ENCODE results near the gene SH3RF3.

Gene SH3RF3

GRCh38 chr2:109200616-109201464 lies 71.8 kb downstream of the SH3RF3 start:
- no peak overlapping the region for H3K4me3 ChIP-seq (replicated peaks; ENCODE audit: low read depth, low read length)
- no peaks in the 10 kb centered on the region for H3K36me3 ChIP-seq (ENCODE audit: control insufficient read depth, insufficient read depth, low read length)
- peaks cover 2% of the 10 kb centered on the region for H3K27me3 ChIP-seq (replicated peaks; ENCODE audit: control insufficient read depth, insufficient read depth, low read length)
- no peak for DNase-seq (ENCODE audit: extremely low read depth, insufficient read length)
- no peak for TF ChIP-seq CTCF (IDR thresholded peaks at IDR 0.05; ENCODE audit: insufficient read depth, low read length, poor library complexity, severe bottlenecking)

GRCh38 chr2:109201465-109202327 lies 72.7 kb downstream of the SH3RF3 start:
- H3K4me3 ChIP-seq (replicated peaks; ENCODE audit: low read depth, low read length), result no peak overlapping the region
- no peaks in the 10 kb centered on the region for H3K36me3 ChIP-seq (ENCODE audit: control insufficient read depth, insufficient read depth, low read length)
- H3K27me3 ChIP-seq (replicated peaks; ENCODE audit: control insufficient read depth, insufficient read depth, low read length), result peaks cover 2% of the 10 kb centered on the region
- no peak for TF ChIP-seq CTCF (IDR thresholded peaks at IDR 0.05; ENCODE audit: insufficient read depth, low read length, poor library complexity, severe bottlenecking)
- no peak for DNase-seq (ENCODE audit: extremely low read depth, insufficient read length)

GRCh38 chr2:109202486-109202885 lies 73.5 kb downstream of the SH3RF3 start:
- no peak for DNase-seq (ENCODE audit: extremely low read depth, insufficient read length)
- H3K4me3 ChIP-seq (replicated peaks; ENCODE audit: low read depth, low read length), result no peak overlapping the region
- no peaks in the 10 kb centered on the region for H3K36me3 ChIP-seq (ENCODE audit: control insufficient read depth, insufficient read depth, low read length)
- H3K27me3 ChIP-seq (replicated peaks; ENCODE audit: control insufficient read depth, insufficient read depth, low read length), result peaks cover 2% of the 10 kb centered on the region
- no peak for TF ChIP-seq CTCF (IDR thresholded peaks at IDR 0.05; ENCODE audit: insufficient read depth, low read length, poor library complexity, severe bottlenecking)

DNA sequence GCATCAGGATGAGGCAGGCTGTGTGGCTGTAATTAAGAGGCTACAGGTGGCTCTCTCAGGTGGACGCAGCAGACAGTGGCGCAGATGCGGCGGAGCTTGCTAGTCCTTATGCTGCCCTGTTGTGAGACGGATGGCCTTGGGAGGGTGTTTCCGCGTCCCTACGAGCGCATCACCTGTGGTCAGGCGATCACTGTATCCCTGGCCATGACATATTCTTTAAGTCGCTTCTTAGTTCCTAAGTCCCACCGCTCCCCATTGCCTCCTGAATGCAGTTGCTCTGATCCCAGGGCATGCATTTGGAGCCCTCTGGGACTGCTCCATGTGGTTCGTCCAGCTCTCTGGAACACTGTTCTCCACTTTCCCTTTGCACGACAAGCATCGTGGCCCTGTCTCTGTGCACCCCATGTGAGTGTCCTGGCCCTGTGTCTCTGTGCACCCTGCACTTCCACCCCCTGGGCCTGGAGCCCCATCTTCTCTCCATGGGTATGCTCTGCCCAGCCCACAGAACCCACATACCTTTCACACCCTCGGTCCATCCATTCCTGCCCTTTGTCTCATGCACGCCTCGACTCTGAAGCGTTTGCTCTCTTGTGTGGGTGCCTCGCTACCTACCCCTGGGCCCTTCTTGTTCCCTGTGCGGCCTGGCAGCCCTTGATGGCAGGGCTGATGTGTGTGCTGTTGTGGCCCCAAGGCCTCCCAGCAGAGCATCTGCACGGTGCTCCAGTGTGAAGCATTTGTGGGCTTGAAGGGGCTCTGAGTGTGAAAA lies 74.4 kb downstream of the SH3RF3 start:
- TF ChIP-seq CTCF (IDR thresholded peaks at IDR 0.05; ENCODE audit: insufficient read depth, low read length, poor library complexity, severe bottlenecking), result no peak
- Histone ChIP-seq H3K36me3 (ENCODE audit: control insufficient read depth, insufficient read depth, low read length) (no peaks in the 10 kb centered on the region), H3K4me3 (replicated peaks; ENCODE audit: low read depth, low read length) (no peak overlapping the region), H3K27me3 (replicated peaks; ENCODE audit: control insufficient read depth, insufficient read depth, low read length) (peaks cover 2% of the 10 kb centered on the region)
- DNase-seq (ENCODE audit: extremely low read depth, insufficient read length), result no peak

DNA sequence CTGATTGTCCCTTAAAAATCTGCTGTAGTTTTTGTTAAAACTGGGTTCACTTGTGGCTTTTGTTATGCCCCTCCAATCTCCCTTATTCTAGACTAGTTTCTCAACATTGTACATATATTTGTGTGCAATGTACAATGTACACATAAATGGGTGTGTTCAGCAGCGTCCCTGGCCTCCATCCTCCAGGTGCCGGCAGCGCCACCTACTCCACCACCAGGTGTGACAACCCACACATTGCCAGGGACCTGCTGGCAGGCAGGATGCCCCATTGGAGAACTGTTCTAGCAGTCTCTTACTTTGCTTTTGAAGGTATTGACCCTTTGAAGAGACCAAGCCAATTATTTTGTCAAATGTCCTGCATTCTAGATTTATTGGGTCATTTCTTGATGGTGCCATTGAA lies 75.4 kb downstream of the SH3RF3 start:
- Histone ChIP-seq H3K4me3 (replicated peaks; ENCODE audit: low read depth, low read length) (no peak overlapping the region), H3K36me3 (ENCODE audit: control insufficient read depth, insufficient read depth, low read length) (no peaks in the 10 kb centered on the region), H3K27me3 (replicated peaks; ENCODE audit: control insufficient read depth, insufficient read depth, low read length) (peaks cover 2% of the 10 kb centered on the region)
- no peak for DNase-seq (ENCODE audit: extremely low read depth, insufficient read length)
- no peak for TF ChIP-seq CTCF (IDR thresholded peaks at IDR 0.05; ENCODE audit: insufficient read depth, low read length, poor library complexity, severe bottlenecking)
